Large intestine (tissue), 3 donors: ENCODE measurements around the gene CCND2. TPM values are rescaled to one million over a fixed set of nuclear protein-coding genes. Genes with fewer than 3 reads are reported as not detected.

Experiments
- DNase-seq, 2 donors: peaks; one replicate each; pipeline versions ENCODE4 v3.0.0 to v3.0.0-alpha.2; 2013
- H3K27ac ChIP-seq: one replicate; pipeline ENCODE4 v1.5.1; 2013; ENCODE audit warnings: low read length
- H3K27me3 ChIP-seq: 2 replicates; pipeline ENCODE4 v1.6.1; 2013; ENCODE audit warnings: low read length; ENCODE audit not compliant: control insufficient read depth, insufficient read depth
- H3K36me3 ChIP-seq: 2 replicates; pipeline ENCODE4 v1.6.1; 2013; ENCODE audit warnings: low read length; ENCODE audit not compliant: control insufficient read depth, insufficient read depth
- H3K4me1 ChIP-seq: one replicate; pipeline ENCODE4 v1.6.1; 2013; ENCODE audit warnings: low read length; ENCODE audit not compliant: control insufficient read depth, insufficient read depth
- H3K4me3 ChIP-seq: one replicate; pipeline ENCODE4 v1.5.1; 2013; ENCODE audit warnings: low read length
- H3K9me3 ChIP-seq: one replicate; pipeline ENCODE4 v1.6.1; 2013; ENCODE audit warnings: mild to moderate bottlenecking, low read depth, low read length, moderate library complexity; ENCODE audit not compliant: control insufficient read depth
- WGBS: methylation state at CpG from one replicate; pipeline ENCODE4 v1.1.5; 2013; ENCODE audit warnings: low lambda C conversion rate; ENCODE audit not compliant: insufficient coverage; 5-methylcytosine and 5-hydroxymethylcytosine counted together
- polyA plus RNA-seq: library from polyadenylated mRNA; unstranded; fragments of 120-200 nt; gene quantifications from one replicate; pipeline ENCODE4 v1.2.1, GENCODE V29; 2013

The CCND2 gene
- polyA plus RNA-seq, 1 donor = 108 TPM

DNA sequence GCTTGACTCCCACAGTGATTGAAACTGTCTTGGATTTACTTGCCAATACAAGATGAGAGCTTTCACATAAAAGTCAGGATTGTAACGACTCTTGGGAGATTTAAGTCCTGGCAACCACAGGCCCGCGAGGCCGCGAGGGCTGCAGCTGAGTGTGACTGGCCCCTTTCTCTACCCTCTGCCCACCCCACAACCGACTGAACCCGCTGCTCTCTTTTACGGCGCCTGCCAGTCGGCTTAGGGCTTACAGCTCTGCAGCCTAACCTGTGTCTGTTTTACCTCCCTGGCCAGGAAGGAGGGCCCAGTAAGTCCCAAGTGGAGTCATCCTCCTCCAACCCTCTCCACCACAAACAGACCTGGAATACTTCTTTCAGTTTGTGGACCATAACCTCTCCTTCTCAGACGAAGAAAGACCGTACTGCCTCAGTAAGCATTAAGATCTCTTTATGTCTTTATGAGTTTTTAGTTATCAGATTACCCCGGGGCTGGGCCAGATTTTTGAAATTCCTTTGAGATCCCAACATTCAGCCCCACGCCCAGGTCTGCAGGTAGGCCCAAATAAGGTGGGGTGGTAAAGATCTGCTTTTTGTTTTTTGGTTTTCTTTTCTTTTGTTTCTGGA, 34.9 kb downstream of the CCND2 start:
- H3K36me3 ChIP-seq = peaks cover 28% of the 10 kb centered on the region
- H3K9me3 ChIP-seq = no peaks in the 10 kb centered on the region
- no CpG with 5 or more reads among the region's 14 CpGs for WGBS
- H3K4me1 ChIP-seq = peaks cover 6% of the 10 kb centered on the region
- no peak for DNase-seq
- no peak overlapping the region for H3K27ac ChIP-seq
- no peaks in the 10 kb centered on the region for H3K27me3 ChIP-seq
- no peak overlapping the region for H3K4me3 ChIP-seq

GRCh38 chr12:4311776-4312175, 38.2 kb downstream of the CCND2 start:
- WGBS = no CpG with 5 or more reads among the region's 5 CpGs
- H3K4me3 ChIP-seq = no peak overlapping the region
- H3K27ac ChIP-seq = no peak overlapping the region
- DNase-seq = no peak
- H3K36me3 ChIP-seq = peaks cover 9% of the 10 kb centered on the region
- H3K9me3 ChIP-seq = no peaks in the 10 kb centered on the region
- H3K27me3 ChIP-seq = no peaks in the 10 kb centered on the region
- no peaks in the 10 kb centered on the region for H3K4me1 ChIP-seq

- Histone ChIP-seq H3K4me3 (no peak overlapping the region), H3K27me3 (no peaks in the 10 kb centered on the region), H3K9me3 (no peaks in the 10 kb centered on the region), H3K4me1 (no peaks in the 10 kb centered on the region), H3K27ac (no peak overlapping the region), H3K36me3 (peaks cover 9% of the 10 kb centered on the region)
- DNase-seq = no peak
- WGBS = 100% methylated on average over 1 of the region's 2 CpGs
Measured at GRCh38 chr12:4312251-4312650, 38.7 kb downstream of the CCND2 start.

GRCh38 chr12:4320497-4320852, 46.9 kb downstream of the CCND2 start:
- peak overlapping the region; percentile 62 for H3K4me3 ChIP-seq
- no peaks in the 10 kb centered on the region for H3K27me3 ChIP-seq
- H3K27ac ChIP-seq = peak overlapping the region; percentile 79
- DNase-seq = no peak
- H3K9me3 ChIP-seq = no peaks in the 10 kb centered on the region
- WGBS = no CpG with 5 or more reads among the region's 13 CpGs
- H3K36me3 ChIP-seq = no peaks in the 10 kb centered on the region
- peaks cover 5% of the 10 kb centered on the region for H3K4me1 ChIP-seq

GRCh38 chr12:4320853-4321701, 47.5 kb downstream of the CCND2 start, which contains the start of gene TIGAR:
TIGAR (plus strand) TSS chr12:4321213; CDS start chr12:4321272, 59 bp downstream.
- H3K4me3 ChIP-seq = peak within 1 kb of the TSS; percentile 74

DNA sequence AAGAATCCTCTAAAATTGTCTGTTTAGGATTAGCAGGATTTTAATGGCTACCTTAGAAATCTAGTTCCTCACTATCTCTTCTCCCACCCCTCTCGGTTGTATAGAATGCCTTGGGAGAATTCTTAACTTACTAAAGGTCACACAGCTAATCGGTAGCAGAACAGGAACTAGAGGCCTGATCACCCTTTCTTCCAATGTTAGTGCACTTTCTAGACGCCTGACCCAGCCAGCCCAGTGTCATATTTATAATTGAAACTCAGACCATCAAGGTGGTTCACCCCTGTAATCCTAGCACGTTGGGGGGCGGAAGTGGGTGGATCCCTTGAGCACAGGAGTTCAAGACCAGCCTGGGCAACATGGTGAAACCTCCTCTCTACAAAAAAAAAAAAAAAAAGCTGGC, 49.2 kb downstream of the CCND2 start:
- Histone ChIP-seq H3K27me3 (no peaks in the 10 kb centered on the region), H3K4me3 (no peak overlapping the region), H3K27ac (no peak overlapping the region), H3K9me3 (no peaks in the 10 kb centered on the region), H3K4me1 (peaks cover 5% of the 10 kb centered on the region), H3K36me3 (no peaks in the 10 kb centered on the region)
- WGBS = 40% methylated on average over 1 of the region's 5 CpGs
- no peak for DNase-seq

More at GRCh38 chr12:4320853-4321701, 47.5 kb downstream of the CCND2 start, which contains the start of gene TIGAR:
- no CpG with 5 or more reads among the region's 76 CpGs for WGBS
- no peaks in the 10 kb centered on the region for H3K27me3 ChIP-seq
- DNase-seq = peak; percentile 96 to 98
- H3K9me3 ChIP-seq = no peaks in the 10 kb centered on the region
- no peaks in the 10 kb centered on the region for H3K36me3 ChIP-seq
- H3K27ac ChIP-seq = peak within 1 kb of the TSS; percentile 79
- peaks cover 5% of the 10 kb centered on the region for H3K4me1 ChIP-seq

Other genes starting within 250 kb of the CCND2 start
- gene TIGAR, start 47.5 kb downstream of the CCND2 start, polyA plus RNA-seq = 5.0 TPM
- 6.5 TPM for gene FGF23, start 106.0 kb downstream of the CCND2 start, polyA plus RNA-seq
- 0.07 TPM for gene FGF6, start 172.1 kb downstream of the CCND2 start, polyA plus RNA-seq